Chondrocyte (in vitro differentiated cells): Measurements from ENCODE around the gene ZNF385B. TPM values are rescaled to one million over a fixed set of nuclear protein-coding genes. Genes with fewer than 3 reads are reported as not detected.
"Not testable (repeated sequence)": the region's sequence is repeated elsewhere in the genome, so short reads cannot be mapped to it uniquely, and the experiment has no call there.

Experiments used
- DNase-seq: peaks from one replicate; pipeline ENCODE4 v3.0.0; 2021; ENCODE audit warnings: mixed read lengths, low spot score
- H3K27ac Mint-ChIP-seq: one replicate; pipeline ENCODE4 v1.8.0; 2021; ENCODE audit warnings: mild to moderate bottlenecking, moderate library complexity, mixed read lengths; ENCODE audit not compliant: unreplicated experiment
- H3K27me3 Mint-ChIP-seq: 2 replicates; pipeline ENCODE4 v1.8.0; 2021; ENCODE audit warnings: low read depth, mixed read lengths
- H3K36me3 Mint-ChIP-seq: 2 replicates; pipeline ENCODE4 v1.8.0; 2021; ENCODE audit warnings: low read depth, mixed read lengths
- H3K4me1 Mint-ChIP-seq: 2 replicates; pipeline ENCODE4 v1.8.0; 2021; ENCODE audit warnings: low read depth, mild to moderate bottlenecking, mixed read lengths
- H3K4me3 Mint-ChIP-seq: one replicate; pipeline ENCODE4 v1.8.0; 2021; ENCODE audit warnings: mild to moderate bottlenecking, moderate library complexity, mixed read lengths; ENCODE audit not compliant: unreplicated experiment
- H3K9me3 Mint-ChIP-seq: 2 replicates; pipeline ENCODE4 v1.8.0; 2021; ENCODE audit warnings: low read depth, mixed read lengths
- CTCF ChIP-seq: fragments of 200-600 bp; sonication (generic); IDR thresholded peaks from 2 replicates; pipeline ENCODE4 v1.5.0; 2021; ENCODE audit warnings: antibody characterized with exemption, mild to moderate bottlenecking, moderate library complexity
- total RNA-seq: library from RNA; stranded (reverse); gene quantifications from 3 replicates; pipeline ENCODE4 v1.2.1, GENCODE V29; 2021

ZNF385B gene
- total RNA-seq, 1 donor from 2014 or later, result 0.25 TPM

DNA sequence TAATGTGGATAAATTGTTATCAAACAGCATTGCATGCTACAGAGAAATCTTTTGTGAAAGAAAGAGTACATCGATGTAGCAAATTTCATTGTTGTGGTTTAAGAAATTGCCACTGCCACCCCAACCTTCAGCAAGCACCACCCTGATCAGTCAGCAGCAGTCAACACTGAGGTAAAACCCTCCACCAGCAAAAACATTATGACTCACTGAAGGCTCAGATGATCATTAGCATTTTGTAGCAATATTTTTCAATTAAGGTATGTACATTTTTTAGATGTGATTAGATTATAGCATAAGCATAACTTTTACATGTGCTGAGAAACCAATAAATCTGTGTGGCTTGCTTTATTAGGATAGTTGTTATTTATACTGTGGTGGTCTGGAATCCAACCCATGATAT lies 75.5 kb downstream of the ZNF385B start:
- H3K27me3 Mint-ChIP-seq, result peaks cover 43% of the 10 kb centered on the region
- H3K36me3 Mint-ChIP-seq, result no peaks in the 10 kb centered on the region
- no peak overlapping the region for H3K27ac Mint-ChIP-seq
- H3K9me3 Mint-ChIP-seq, result peaks cover 3% of the 10 kb centered on the region
- no peak for DNase-seq
- H3K4me3 Mint-ChIP-seq, result no peak overlapping the region
- H3K4me1 Mint-ChIP-seq, result no peaks in the 10 kb centered on the region
- TF ChIP-seq CTCF, result no peak

GRCh38 chr2:179782346-179782745 lies 79.1 kb downstream of the ZNF385B start:
- peaks cover 36% of the 10 kb centered on the region for H3K27me3 Mint-ChIP-seq
- not testable (repeated sequence) for H3K36me3 Mint-ChIP-seq, DNase-seq, H3K27ac Mint-ChIP-seq, H3K4me3 Mint-ChIP-seq, H3K4me1 Mint-ChIP-seq, H3K9me3 Mint-ChIP-seq

DNA sequence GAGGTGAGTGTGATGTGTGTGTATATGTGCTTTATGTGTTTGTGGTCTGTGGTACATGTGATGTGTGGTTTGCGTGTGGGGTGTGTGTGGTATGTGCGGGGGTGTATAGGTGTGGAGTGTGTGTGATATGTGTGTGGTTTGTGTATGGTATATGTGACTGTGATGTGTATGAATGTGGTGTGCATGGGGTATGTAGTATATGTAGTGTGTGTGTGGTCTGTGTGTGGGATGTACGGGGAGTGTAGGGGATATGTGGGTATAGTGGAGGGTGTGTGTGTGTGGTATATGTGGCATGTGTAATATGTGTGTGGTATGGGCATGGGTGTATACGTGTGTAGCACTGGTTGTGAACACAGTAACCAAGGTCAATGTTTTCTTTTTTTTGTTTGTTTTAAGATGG lies 87.4 kb downstream of the ZNF385B start:
- no peak for DNase-seq
- Mint-ChIP-seq H3K4me3 (no peak overlapping the region), H3K4me1 (peaks cover 2% of the 10 kb centered on the region), H3K27ac (no peak overlapping the region), H3K36me3 (peaks cover 4% of the 10 kb centered on the region), H3K27me3 (peaks cover 26% of the 10 kb centered on the region), H3K9me3 (no peaks in the 10 kb centered on the region)
- TF ChIP-seq CTCF, result no peak

DNA sequence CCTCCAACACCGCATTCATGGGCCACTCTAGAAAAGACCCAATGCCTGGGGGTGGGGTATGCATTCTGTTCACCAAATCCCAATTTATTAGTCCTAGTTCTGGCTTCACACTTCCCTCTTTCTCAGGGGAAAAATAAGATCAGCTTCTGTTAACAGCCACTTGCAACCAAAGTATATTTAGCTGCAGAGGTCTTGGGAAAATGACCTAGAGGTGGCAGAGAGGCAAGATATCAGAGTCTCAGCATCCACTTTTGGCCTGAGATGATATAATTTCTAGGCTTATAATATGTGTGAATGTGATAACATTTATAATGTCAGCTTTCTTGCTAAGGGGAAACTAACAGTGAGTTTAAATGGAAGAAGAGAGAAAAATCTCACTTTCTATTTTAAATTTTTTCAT lies 89.1 kb downstream of the ZNF385B start:
- Mint-ChIP-seq H3K4me3 (no peak overlapping the region), H3K36me3 (peaks cover 4% of the 10 kb centered on the region), H3K27ac (no peak overlapping the region), H3K4me1 (peaks cover 8% of the 10 kb centered on the region), H3K27me3 (peaks cover 22% of the 10 kb centered on the region), H3K9me3 (no peaks in the 10 kb centered on the region)
- DNase-seq, result no peak
- no peak for TF ChIP-seq CTCF

GRCh38 chr2:179771791-179772190 lies 89.6 kb downstream of the ZNF385B start:
- H3K4me1 Mint-ChIP-seq, result peaks cover 8% of the 10 kb centered on the region
- H3K36me3 Mint-ChIP-seq, result peaks cover 4% of the 10 kb centered on the region

More at GRCh38 chr2:179771791-179772190, 89.6 kb downstream of the ZNF385B start:
- Mint-ChIP-seq H3K4me3 (no peak overlapping the region), H3K27ac (no peak overlapping the region), H3K9me3 (no peaks in the 10 kb centered on the region), H3K27me3 (peaks cover 21% of the 10 kb centered on the region)
- no peak for TF ChIP-seq CTCF
- DNase-seq, result no peak
